BLaER1 treated with 17β-estradiol and CSF1 and Interleukin-3, amounts not matched to agents 10 nM and 100 nM (cell line): ENCODE data around the gene YARS1.

Experiments used
- H3K27ac ChIP-seq, 11 experiments: shearing (Covaris generic); formaldehyde crosslinking; 2 replicates each; pipeline ENCODE4 v1.8.1; 2022
- H3K27me3 ChIP-seq, 11 experiments: shearing (Covaris generic); formaldehyde crosslinking; 2 replicates each; pipeline ENCODE4 v1.8.1; 2022
- H3K36me3 ChIP-seq, 11 experiments: shearing (Covaris generic); formaldehyde crosslinking; 2 replicates each; pipeline ENCODE4 v1.8.1; 2022
- H3K4me1 ChIP-seq, 10 experiments: shearing (Covaris generic); formaldehyde crosslinking; 2 replicates each; pipeline ENCODE4 v1.8.1; 2022
- H3K4me2 ChIP-seq, 11 experiments: shearing (Covaris generic); formaldehyde crosslinking; 2 replicates each; pipeline ENCODE4 v1.8.1; 2022
- H3K4me3 ChIP-seq, 10 experiments: shearing (Covaris generic); formaldehyde crosslinking; 2 replicates each; pipeline ENCODE4 v1.8.1; 2022
- H3K9ac ChIP-seq, 11 experiments: shearing (Covaris generic); formaldehyde crosslinking; 2 replicates each; pipeline ENCODE4 v1.8.1; 2022
- H3K9me3 ChIP-seq, 11 experiments: shearing (Covaris generic); formaldehyde crosslinking; replicated peaks in 1 of 11; 2 replicates each; pipeline ENCODE4 v1.8.1; 2022
- H4K20me1 ChIP-seq, 11 experiments: shearing (Covaris generic); formaldehyde crosslinking; 2 replicates each; pipeline ENCODE4 v1.8.1; 2022
- Cebpa-rat ChIP-seq, 11 experiments: shearing (Covaris generic); IDR thresholded peaks; 2 replicates each; pipeline ENCODE4 v1.8.1; 2022

YARS1 gene

GRCh38 chr1:32825181-32825580, 8.0 kb upstream of the YARS1 start:
- Histone ChIP-seq H3K27ac (no peak overlapping the region), H3K36me3 (peaks cover 46 to 68% (median 58%) of the 10 kb centered on the region in 11 experiments), H3K27me3 (no peaks in the 10 kb centered on the region), H3K4me3 (no peak overlapping the region), H3K9ac (no peak overlapping the region), H3K9me3 (no peaks in the 10 kb centered on the region), H3K4me1 (peaks cover 6 to 31% (median 11%) of the 10 kb centered on the region in 10 experiments; a peak in 17 of 20 replicates), H4K20me1 (peaks cover 0 to 24% (median 0%) of the 10 kb centered on the region in 11 experiments; a peak in 2 of 22 replicates), H3K4me2 (peak overlapping the region in 5 of 11 experiments; percentile 4 to 44 (median 17); a peak in 4 of 22 replicates)
- TF ChIP-seq Cebpa-rat (IDR thresholded peaks at IDR 0.05): no peak

- TF ChIP-seq Cebpa-rat (IDR thresholded peaks at IDR 0.05): no peak
- peaks cover 8 to 35% (median 24%) of the 10 kb centered on the region in 11 experiments for H3K36me3 ChIP-seq
- peak overlapping the region in 10 of 11 experiments; percentile 97 to 100 (median 99); a peak in 19 of 22 replicates for H3K27ac ChIP-seq
- H3K27me3 ChIP-seq: no peaks in the 10 kb centered on the region
- H3K9me3 ChIP-seq: no peaks in the 10 kb centered on the region
- H3K4me3 ChIP-seq: peak overlapping the region; percentile 82 to 99 (median 90)
- peaks cover 37 to 58% (median 48%) of the 10 kb centered on the region in 10 experiments for H3K4me1 ChIP-seq
- peak overlapping the region; percentile 95 to 99 (median 99) for H3K9ac ChIP-seq
- H4K20me1 ChIP-seq: peaks cover 6 to 47% (median 18%) of the 10 kb centered on the region in 11 experiments; a peak in 19 of 22 replicates
- peak overlapping the region; percentile 81 to 98 (median 91) for H3K4me2 ChIP-seq
These were observed 1.8 kb upstream of the YARS1 start for GRCh38 chr1:32818804-32819541.

- peak overlapping the region; percentile 95 to 99 (median 99) for H3K9ac ChIP-seq
- no peaks in the 10 kb centered on the region for H3K27me3 ChIP-seq
- peak overlapping the region; percentile 81 to 98 (median 91) for H3K4me2 ChIP-seq
- peak overlapping the region; percentile 82 to 99 (median 90) for H3K4me3 ChIP-seq
- H3K9me3 ChIP-seq: no peaks in the 10 kb centered on the region
- TF ChIP-seq Cebpa-rat (IDR thresholded peaks at IDR 0.05): no peak
- peaks cover 14 to 54% (median 27%) of the 10 kb centered on the region in 11 experiments; a peak in 20 of 22 replicates for H4K20me1 ChIP-seq
- H3K4me1 ChIP-seq: peaks cover 37 to 65% (median 50%) of the 10 kb centered on the region in 10 experiments
- H3K36me3 ChIP-seq: peaks cover 12 to 44% (median 33%) of the 10 kb centered on the region in 11 experiments
- H3K27ac ChIP-seq: peak overlapping the region; percentile 82 to 100 (median 99)
These were observed 943 bp upstream of the YARS1 start for GRCh38 chr1:32817815-32818786.

- no peaks in the 10 kb centered on the region for H3K9me3 ChIP-seq
- peak overlapping the region; percentile 82 to 99 (median 90) for H3K4me3 ChIP-seq
- peak overlapping the region; percentile 76 to 96 (median 86) for H3K4me2 ChIP-seq
- H3K36me3 ChIP-seq: peaks cover 24 to 57% (median 47%) of the 10 kb centered on the region in 11 experiments
- no peaks in the 10 kb centered on the region for H3K27me3 ChIP-seq
- peak overlapping the region; percentile 96 to 99 (median 99) for H3K9ac ChIP-seq
- H3K27ac ChIP-seq: peak overlapping the region; percentile 97 to 100 (median 99)
- no peak for TF ChIP-seq Cebpa-rat (IDR thresholded peaks at IDR 0.05)
- H3K4me1 ChIP-seq: peaks cover 35 to 58% (median 43%) of the 10 kb centered on the region in 10 experiments
- peaks cover 28 to 59% (median 41%) of the 10 kb centered on the region in 11 experiments for H4K20me1 ChIP-seq
These were observed 441 bp downstream of the YARS1 start for GRCh38 chr1:32816676-32817158.

- Histone ChIP-seq H3K9me3 (peaks cover 0 to 2% (median 0%) of the 10 kb centered on the region in 11 experiments; a peak in 1 of 22 replicates), H3K27me3 (no peaks in the 10 kb centered on the region), H3K9ac (no peak overlapping the region; a peak in 1 of 22 replicates), H3K4me3 (no peak overlapping the region), H3K4me2 (peak overlapping the region; percentile 76 to 96 (median 86); a peak in 20 of 22 replicates), H3K36me3 (peaks cover 50 to 69% (median 66%) of the 10 kb centered on the region in 11 experiments), H4K20me1 (peaks cover 41 to 71% (median 67%) of the 10 kb centered on the region in 11 experiments), H3K4me1 (peaks cover 27 to 41% (median 30%) of the 10 kb centered on the region in 10 experiments), H3K27ac (no peak overlapping the region)
- TF ChIP-seq Cebpa-rat (IDR thresholded peaks at IDR 0.05): no peak; a peak in 1 of 22 replicates
These were observed 3.0 kb downstream of the YARS1 start for GRCh38 chr1:32813941-32814739.

GRCh38 chr1:32811917-32812316, 5.2 kb downstream of the YARS1 start:
- Histone ChIP-seq H3K27ac (no peak overlapping the region), H3K9ac (no peak overlapping the region), H3K36me3 (peaks cover 72 to 91% (median 88%) of the 10 kb centered on the region in 11 experiments), H3K4me1 (peaks cover 18 to 32% (median 21%) of the 10 kb centered on the region in 10 experiments), H3K4me3 (no peak overlapping the region), H4K20me1 (peaks cover 43 to 91% (median 86%) of the 10 kb centered on the region in 11 experiments), H3K9me3 (peaks cover 0 to 9% (median under 1%) of the 10 kb centered on the region in 11 experiments; a peak in 5 of 22 replicates), H3K4me2 (no peak overlapping the region), H3K27me3 (no peaks in the 10 kb centered on the region)
- no peak for TF ChIP-seq Cebpa-rat (IDR thresholded peaks at IDR 0.05)

- Histone ChIP-seq H3K9ac (no peak overlapping the region), H3K4me1 (peaks cover 18 to 32% (median 21%) of the 10 kb centered on the region in 10 experiments), H3K4me2 (no peak overlapping the region), H4K20me1 (peaks cover 48 to 97% (median 90%) of the 10 kb centered on the region in 11 experiments), H3K27me3 (no peaks in the 10 kb centered on the region), H3K36me3 (peaks cover 78 to 98% (median 94%) of the 10 kb centered on the region in 11 experiments), H3K4me3 (no peak overlapping the region), H3K27ac (no peak overlapping the region), H3K9me3 (peaks cover 0 to 15% (median 7%) of the 10 kb centered on the region in 11 experiments; a peak in 17 of 22 replicates)
- TF ChIP-seq Cebpa-rat (IDR thresholded peaks at IDR 0.05): no peak
These were observed 5.9 kb downstream of the YARS1 start for GRCh38 chr1:32811265-32811664.
